ENCODE results near the gene SPDYA.
A peak's percentile ranks its signal among the peaks of the same experiment; 100 is the strongest.
"Not testable (repeated sequence)": the region's sequence is repeated elsewhere in the genome, so short reads cannot be mapped to it uniquely, and the experiment has no call there.

Gene SPDYA

GRCh38 chr2:28810384-28811285, at the start of gene SPDYA:
Gene SPDYA (plus strand): TSS chr2:28810834. CDS start chr2:28816015, 5,181 bp downstream.
- no peak for DNase-seq

GRCh38 chr2:28761420-28761819, 49.2 kb upstream of the SPDYA start:
- DNase-seq = no peak

GRCh38 chr2:28764909-28765711, 45.5 kb upstream of the SPDYA start:
- DNase-seq = no peak

GRCh38 chr2:28766070-28766469, 44.6 kb upstream of the SPDYA start:
- DNase-seq = no peak

- no peak for DNase-seq
Measured at GRCh38 chr2:28767337-28767736, 43.3 kb upstream of the SPDYA start.

- DNase-seq = no peak
Measured at GRCh38 chr2:28768422-28768821, 42.2 kb upstream of the SPDYA start.

GRCh38 chr2:28768952-28769351, 41.7 kb upstream of the SPDYA start:
- no peak for DNase-seq

GRCh38 chr2:28772351-28772750, 38.3 kb upstream of the SPDYA start:
- DNase-seq = no peak

GRCh38 chr2:28776471-28776870, 34.2 kb upstream of the SPDYA start:
- DNase-seq = no peak

GRCh38 chr2:28778392-28778791, 32.2 kb upstream of the SPDYA start:
- DNase-seq = no peak

- no peak for DNase-seq
Measured at GRCh38 chr2:28779001-28779400, 31.6 kb upstream of the SPDYA start.

- DNase-seq = no peak
Measured at GRCh38 chr2:28780496-28780895, 30.1 kb upstream of the SPDYA start.

GRCh38 chr2:28782423-28782822, 28.2 kb upstream of the SPDYA start:
- DNase-seq = no peak

- DNase-seq = not testable (repeated sequence)
Measured at GRCh38 chr2:28784570-28784969, 26.1 kb upstream of the SPDYA start.

GRCh38 chr2:28796620-28797019, 14.0 kb upstream of the SPDYA start:
- no peak for DNase-seq

- no peak for DNase-seq
Measured at GRCh38 chr2:28801726-28802125, 8.9 kb upstream of the SPDYA start.

GRCh38 chr2:28802975-28803429, 7.6 kb upstream of the SPDYA start:
- no peak for DNase-seq

- DNase-seq = no peak
Measured at GRCh38 chr2:28809927-28810326, 707 bp upstream of the SPDYA start.

GRCh38 chr2:28818053-28818452, 7.4 kb downstream of the SPDYA start:
- DNase-seq = no peak

GRCh38 chr2:28821295-28821958, 10.8 kb downstream of the SPDYA start:
- DNase-seq = peak; percentile 35

GRCh38 chr2:28822036-28822435, 11.4 kb downstream of the SPDYA start:
- no peak for DNase-seq

GRCh38 chr2:28824207-28824606, 13.6 kb downstream of the SPDYA start:
- DNase-seq = no peak

GRCh38 chr2:28824870-28825269, 14.2 kb downstream of the SPDYA start:
- DNase-seq = no peak
